B cell (primary cell): ENCODE measurements around the gene MBIP.

Experiments used
- CTCF ChIP-seq: fragments of 200-600 bp; IDR thresholded peaks from one replicate; pipeline ENCODE4 v1.8.0; 2022; ENCODE audit warnings: antibody characterized with exemption, mild to moderate bottlenecking
- EZH2 ChIP-seq: IDR thresholded peaks from 2 replicates; pipeline ENCODE4 v1.6.1; 2012; ENCODE audit warnings: borderline replicate concordance, low read depth, mild to moderate bottlenecking, moderate library complexity, low read length; ENCODE audit not compliant: insufficient read depth, poor library complexity, severe bottlenecking

DNA sequence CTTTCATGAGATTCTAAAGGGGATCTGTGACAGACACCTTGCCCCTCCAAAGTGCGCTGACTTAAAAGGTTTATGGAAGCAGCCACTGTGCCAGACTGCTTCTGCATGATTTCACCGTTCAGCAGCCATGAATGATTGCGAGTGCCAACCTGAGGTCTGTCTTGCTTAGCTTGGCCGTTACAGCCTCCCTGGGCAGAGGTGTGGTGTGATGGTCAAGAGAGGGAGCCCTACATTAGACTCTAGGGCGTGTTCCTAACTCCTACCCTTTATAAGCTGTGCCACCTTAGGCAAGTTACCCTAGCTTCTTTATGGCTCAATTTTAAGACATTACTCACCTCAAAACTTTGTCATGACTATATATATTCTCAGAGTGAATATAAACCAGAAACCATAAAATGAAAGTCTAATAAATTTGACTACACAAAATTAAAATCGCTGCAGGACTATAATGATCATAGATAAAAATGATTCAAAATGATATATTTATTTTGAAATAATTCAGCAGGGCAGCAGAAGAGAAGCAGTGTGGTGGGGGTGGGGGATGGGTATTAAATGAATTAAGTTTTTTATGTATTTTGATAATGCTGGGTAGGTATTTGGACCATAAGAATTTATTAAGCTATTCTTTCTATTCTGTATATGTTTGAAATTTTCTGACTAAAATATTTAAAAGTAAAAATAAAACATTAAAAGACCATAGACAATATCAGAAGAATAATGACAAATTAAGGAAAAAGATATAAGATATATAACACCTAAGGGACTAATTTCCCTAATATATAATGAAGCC is 47.7 kb upstream of the MBIP start:
- TF ChIP-seq CTCF = no peak
- TF ChIP-seq EZH2 = no peak
